ENCODE data around the gene RAPSN.
A peak's percentile ranks its signal among the peaks of the same experiment; 100 is the strongest.

The RAPSN gene

GRCh38 chr11:47469361-47470179 lies 20.6 kb upstream of the RAPSN start:
- Histone ChIP-seq H2BK120ac (ENCODE audit: low read depth, low read length) (no peak overlapping the region), H3K27me3 (ENCODE audit: insufficient read depth, low read length, poor library complexity) (no peaks in the 10 kb centered on the region), H3K36me3 (ENCODE audit: control insufficient read depth, insufficient read depth, low read length) (peaks cover 24% of the 10 kb centered on the region), H3K4me2 (ENCODE audit: low read length) (no peak overlapping the region), H4K8ac (ENCODE audit: low read depth, low read length) (no peak overlapping the region), H4K5ac (ENCODE audit: low read length) (no peak overlapping the region), H3K9ac (ENCODE audit: low read length) (no peak overlapping the region), H3K27ac (ENCODE audit: low read depth, low read length) (no peak overlapping the region), H3K4me3 (ENCODE audit: low read length) (no peak overlapping the region), H3K4ac (ENCODE audit: low read depth, low read length) (no peak overlapping the region), H3K79me1 (ENCODE audit: low read length) (peaks cover 30% of the 10 kb centered on the region), H2BK5ac (ENCODE audit: low read length) (no peak overlapping the region), H2AK5ac (ENCODE audit: low read length) (no peak overlapping the region), H3K79me2 (ENCODE audit: control insufficient read depth, insufficient read depth, low read length) (peaks cover 11% of the 10 kb centered on the region), H3K23ac (ENCODE audit: low read length) (no peak overlapping the region), H3K4me1 (ENCODE audit: control insufficient read depth, low read depth, low read length) (no peaks in the 10 kb centered on the region), H3K18ac (ENCODE audit: low read length) (no peak overlapping the region), H3K56ac (ENCODE audit: low read length) (no peak overlapping the region), H2BK15ac (replicated peaks; ENCODE audit: low read depth) (no peak overlapping the region)
- peak; percentile 72 for DNase-seq
- WGBS (ENCODE audit: extremely low coverage, insufficient coverage, low lambda C conversion rate), result no CpG with 5 or more reads among the region's 7 CpGs

- no peak overlapping the region for H3K56ac ChIP-seq (ENCODE audit: low read length)
- no peak overlapping the region for H2BK15ac ChIP-seq (replicated peaks; ENCODE audit: low read depth)
- no peak overlapping the region for H3K23ac ChIP-seq (ENCODE audit: low read length)
- H4K5ac ChIP-seq (ENCODE audit: low read length), result no peak overlapping the region
- no peak overlapping the region for H2BK120ac ChIP-seq (ENCODE audit: low read depth, low read length)
- H2BK5ac ChIP-seq (ENCODE audit: low read length), result no peak overlapping the region
- WGBS (ENCODE audit: extremely low coverage, insufficient coverage, low lambda C conversion rate), result no CpG with 5 or more reads among the region's 8 CpGs
- no peak overlapping the region for H2AK5ac ChIP-seq (ENCODE audit: low read length)
- no peak overlapping the region for H4K8ac ChIP-seq (ENCODE audit: low read depth, low read length)
- no peak for DNase-seq
- no peak overlapping the region for H3K4me3 ChIP-seq (ENCODE audit: low read length)
- peaks cover 31% of the 10 kb centered on the region for H3K79me1 ChIP-seq (ENCODE audit: low read length)
- H3K36me3 ChIP-seq (ENCODE audit: control insufficient read depth, insufficient read depth, low read length), result peaks cover 24% of the 10 kb centered on the region
- no peak overlapping the region for H3K4ac ChIP-seq (ENCODE audit: low read depth, low read length)
- peaks cover 11% of the 10 kb centered on the region for H3K79me2 ChIP-seq (ENCODE audit: control insufficient read depth, insufficient read depth, low read length)
- no peaks in the 10 kb centered on the region for H3K27me3 ChIP-seq (ENCODE audit: insufficient read depth, low read length, poor library complexity)
- no peaks in the 10 kb centered on the region for H3K4me1 ChIP-seq (ENCODE audit: control insufficient read depth, low read depth, low read length)
- H3K27ac ChIP-seq (ENCODE audit: low read depth, low read length), result no peak overlapping the region
- no peak overlapping the region for H3K9ac ChIP-seq (ENCODE audit: low read length)
- no peak overlapping the region for H3K4me2 ChIP-seq (ENCODE audit: low read length)
- no peak overlapping the region for H3K18ac ChIP-seq (ENCODE audit: low read length)
Observed at GRCh38 chr11:47468598-47469214, 19.8 kb upstream of the RAPSN start.

- no CpG with 5 or more reads among the region's 7 CpGs for WGBS (ENCODE audit: extremely low coverage, insufficient coverage, low lambda C conversion rate)
- peaks cover 18% of the 10 kb centered on the region for H3K36me3 ChIP-seq (ENCODE audit: control insufficient read depth, insufficient read depth, low read length)
- H3K27ac ChIP-seq (ENCODE audit: low read depth, low read length), result no peak overlapping the region
Observed at GRCh38 chr11:47467357-47467756, 18.4 kb upstream of the RAPSN start.

GRCh38 chr11:47466701-47467250 lies 17.8 kb upstream of the RAPSN start:
- H3K4me2 ChIP-seq (ENCODE audit: low read length), result no peak overlapping the region
- H3K79me2 ChIP-seq (ENCODE audit: control insufficient read depth, insufficient read depth, low read length), result peaks cover 11% of the 10 kb centered on the region
- H3K4ac ChIP-seq (ENCODE audit: low read depth, low read length), result no peak overlapping the region
- no peak overlapping the region for H2AK5ac ChIP-seq (ENCODE audit: low read length)
- no peak overlapping the region for H3K18ac ChIP-seq (ENCODE audit: low read length)
- H3K27me3 ChIP-seq (ENCODE audit: insufficient read depth, low read length, poor library complexity), result no peaks in the 10 kb centered on the region
- H4K5ac ChIP-seq (ENCODE audit: low read length), result no peak overlapping the region
- H3K36me3 ChIP-seq (ENCODE audit: control insufficient read depth, insufficient read depth, low read length), result peaks cover 16% of the 10 kb centered on the region
- no peaks in the 10 kb centered on the region for H3K4me1 ChIP-seq (ENCODE audit: control insufficient read depth, low read depth, low read length)
- no peak overlapping the region for H2BK5ac ChIP-seq (ENCODE audit: low read length)
- no peak overlapping the region for H3K23ac ChIP-seq (ENCODE audit: low read length)
- H3K27ac ChIP-seq (ENCODE audit: low read depth, low read length), result peak overlapping the region; percentile 21
- no CpG with 5 or more reads among the region's 4 CpGs for WGBS (ENCODE audit: extremely low coverage, insufficient coverage, low lambda C conversion rate)
- peaks cover 29% of the 10 kb centered on the region for H3K79me1 ChIP-seq (ENCODE audit: low read length)
- H3K9ac ChIP-seq (ENCODE audit: low read length), result no peak overlapping the region
- no peak overlapping the region for H3K4me3 ChIP-seq (ENCODE audit: low read length)
- DNase-seq, result peak; percentile 45
- H4K8ac ChIP-seq (ENCODE audit: low read depth, low read length), result no peak overlapping the region
- no peak overlapping the region for H3K56ac ChIP-seq (ENCODE audit: low read length)
- no peak overlapping the region for H2BK120ac ChIP-seq (ENCODE audit: low read depth, low read length)
- H2BK15ac ChIP-seq (replicated peaks; ENCODE audit: low read depth), result no peak overlapping the region

More at GRCh38 chr11:47467357-47467756, 18.4 kb upstream of the RAPSN start:
- H3K79me2 ChIP-seq (ENCODE audit: control insufficient read depth, insufficient read depth, low read length), result peaks cover 11% of the 10 kb centered on the region
- peaks cover 31% of the 10 kb centered on the region for H3K79me1 ChIP-seq (ENCODE audit: low read length)
- no peak overlapping the region for H3K9ac ChIP-seq (ENCODE audit: low read length)
- H4K5ac ChIP-seq (ENCODE audit: low read length), result no peak overlapping the region
- H2AK5ac ChIP-seq (ENCODE audit: low read length), result no peak overlapping the region
- no peaks in the 10 kb centered on the region for H3K4me1 ChIP-seq (ENCODE audit: control insufficient read depth, low read depth, low read length)
- H3K27me3 ChIP-seq (ENCODE audit: insufficient read depth, low read length, poor library complexity), result no peaks in the 10 kb centered on the region
- no peak overlapping the region for H2BK120ac ChIP-seq (ENCODE audit: low read depth, low read length)
- H4K8ac ChIP-seq (ENCODE audit: low read depth, low read length), result no peak overlapping the region
- H3K4ac ChIP-seq (ENCODE audit: low read depth, low read length), result no peak overlapping the region
- H2BK15ac ChIP-seq (replicated peaks; ENCODE audit: low read depth), result no peak overlapping the region
- H3K56ac ChIP-seq (ENCODE audit: low read length), result no peak overlapping the region
- H3K4me3 ChIP-seq (ENCODE audit: low read length), result no peak overlapping the region
- H3K18ac ChIP-seq (ENCODE audit: low read length), result no peak overlapping the region
- DNase-seq, result no peak
- no peak overlapping the region for H3K4me2 ChIP-seq (ENCODE audit: low read length)
- no peak overlapping the region for H2BK5ac ChIP-seq (ENCODE audit: low read length)
- no peak overlapping the region for H3K23ac ChIP-seq (ENCODE audit: low read length)

- Histone ChIP-seq H3K27ac (ENCODE audit: low read depth, low read length) (no peak overlapping the region), H3K4ac (ENCODE audit: low read depth, low read length) (no peak overlapping the region), H3K23ac (ENCODE audit: low read length) (no peak overlapping the region), H2BK5ac (ENCODE audit: low read length) (no peak overlapping the region), H3K79me2 (ENCODE audit: control insufficient read depth, insufficient read depth, low read length) (peaks cover 11% of the 10 kb centered on the region), H3K4me2 (ENCODE audit: low read length) (no peak overlapping the region), H4K8ac (ENCODE audit: low read depth, low read length) (no peak overlapping the region), H2BK120ac (ENCODE audit: low read depth, low read length) (no peak overlapping the region), H3K4me3 (ENCODE audit: low read length) (no peak overlapping the region), H3K36me3 (ENCODE audit: control insufficient read depth, insufficient read depth, low read length) (peaks cover 11% of the 10 kb centered on the region), H3K56ac (ENCODE audit: low read length) (no peak overlapping the region), H3K79me1 (ENCODE audit: low read length) (peaks cover 29% of the 10 kb centered on the region), H3K4me1 (ENCODE audit: control insufficient read depth, low read depth, low read length) (no peaks in the 10 kb centered on the region), H2AK5ac (ENCODE audit: low read length) (no peak overlapping the region), H2BK15ac (replicated peaks; ENCODE audit: low read depth) (no peak overlapping the region), H4K5ac (ENCODE audit: low read length) (no peak overlapping the region), H3K27me3 (ENCODE audit: insufficient read depth, low read length, poor library complexity) (no peaks in the 10 kb centered on the region), H3K9ac (ENCODE audit: low read length) (no peak overlapping the region), H3K18ac (ENCODE audit: low read length) (no peak overlapping the region)
- DNase-seq, result no peak
- no CpG with 5 or more reads among the region's 5 CpGs for WGBS (ENCODE audit: extremely low coverage, insufficient coverage, low lambda C conversion rate)
Observed at GRCh38 chr11:47466201-47466600, 17.3 kb upstream of the RAPSN start.
